Measurements from ENCODE around the gene SLIT1. TPM values are rescaled to one million over a fixed set of nuclear protein-coding genes. Genes with fewer than 3 reads are reported as not detected.

Gene SLIT1
- total and polyA plus RNA-seq, 8 donors = 0.20 to 7.0 (median 3.7) TPM

GRCh38 chr10:96991313-96991841, 194.4 kb downstream of the SLIT1 start:
- no peak overlapping the region for H3K4me3 ChIP-seq
- no peak overlapping the region for H3K27ac ChIP-seq
- no peaks in the 10 kb centered on the region for H3K4me1 ChIP-seq
- H3K9me3 ChIP-seq = no peaks in the 10 kb centered on the region
- ATAC-seq = peak; percentile 72
- no peaks in the 10 kb centered on the region for H3K27me3 ChIP-seq
- peaks cover 0 to 3% of the 10 kb centered on the region in 2 donors for H3K36me3 ChIP-seq
- TF ChIP-seq CTCF (IDR thresholded peaks at IDR 0.05) = no peak
- intact Hi-C loops (cut with DNase I) = no loop called here
- DNase-seq = no peak

- H3K4me1 ChIP-seq = peaks cover 0 to 5% of the 10 kb centered on the region in 2 donors
- H3K4me3 ChIP-seq = no peak overlapping the region
- TF ChIP-seq CTCF (IDR thresholded peaks at IDR 0.05) = no peak
- peaks cover 0 to 3% of the 10 kb centered on the region in 2 donors for H3K36me3 ChIP-seq
- DNase-seq (no peak), ATAC-seq (no peak)
- no peaks in the 10 kb centered on the region for H3K27me3 ChIP-seq
- H3K9me3 ChIP-seq = no peaks in the 10 kb centered on the region
- H3K27ac ChIP-seq = no peak overlapping the region
- intact Hi-C loops (cut with DNase I) = no loop called here
Measured at GRCh38 chr10:96988426-96988825, 197.3 kb downstream of the SLIT1 start.

GRCh38 chr10:96987842-96988175, 197.9 kb downstream of the SLIT1 start:
- Histone ChIP-seq H3K27ac (no peak overlapping the region), H3K36me3 (peaks cover 0 to 6% of the 10 kb centered on the region in 2 donors), H3K9me3 (no peaks in the 10 kb centered on the region), H3K27me3 (no peaks in the 10 kb centered on the region), H3K4me3 (no peak overlapping the region), H3K4me1 (peaks cover 0 to 5% of the 10 kb centered on the region in 2 donors)
- no peak for TF ChIP-seq CTCF (IDR thresholded peaks at IDR 0.05)
- no peak for DNase-seq
- ATAC-seq = no peak
- intact Hi-C loops (cut with DNase I) = no loop called here

- intact Hi-C loops (cut with DNase I) = no loop called here
- Histone ChIP-seq H3K4me1 (peaks cover 0 to 5% of the 10 kb centered on the region in 2 donors), H3K9me3 (no peaks in the 10 kb centered on the region), H3K36me3 (peaks cover 0 to 11% of the 10 kb centered on the region in 2 donors), H3K27ac (no peak overlapping the region), H3K4me3 (no peak overlapping the region), H3K27me3 (no peaks in the 10 kb centered on the region)
- no peak for DNase-seq
- TF ChIP-seq CTCF (IDR thresholded peaks at IDR 0.05) = no peak
- no peak for ATAC-seq
Measured at GRCh38 chr10:96987141-96987841, 198.5 kb downstream of the SLIT1 start.

GRCh38 chr10:96986200-96986856, 199.4 kb downstream of the SLIT1 start:
- Histone ChIP-seq H3K4me1 (peaks cover 0 to 5% of the 10 kb centered on the region in 2 donors), H3K27ac (no peak overlapping the region), H3K9me3 (no peaks in the 10 kb centered on the region), H3K27me3 (no peaks in the 10 kb centered on the region), H3K36me3 (peaks cover 0 to 21% of the 10 kb centered on the region in 2 donors), H3K4me3 (no peak overlapping the region)
- no peak for DNase-seq
- no peak for ATAC-seq
- intact Hi-C loops (cut with DNase I) = no loop called here
- no peak for TF ChIP-seq CTCF (IDR thresholded peaks at IDR 0.05)
